ENCODE data around the gene OSMR.
A peak's percentile ranks its signal among the peaks of the same experiment; 100 is the strongest.

OSMR gene

GRCh38 chr5:38871058-38871605 lies 25.3 kb downstream of the OSMR start:
- no peak for DNase-seq (ENCODE audit: low read depth in 2 of 3, low spot score in 2 of 3)

DNA sequence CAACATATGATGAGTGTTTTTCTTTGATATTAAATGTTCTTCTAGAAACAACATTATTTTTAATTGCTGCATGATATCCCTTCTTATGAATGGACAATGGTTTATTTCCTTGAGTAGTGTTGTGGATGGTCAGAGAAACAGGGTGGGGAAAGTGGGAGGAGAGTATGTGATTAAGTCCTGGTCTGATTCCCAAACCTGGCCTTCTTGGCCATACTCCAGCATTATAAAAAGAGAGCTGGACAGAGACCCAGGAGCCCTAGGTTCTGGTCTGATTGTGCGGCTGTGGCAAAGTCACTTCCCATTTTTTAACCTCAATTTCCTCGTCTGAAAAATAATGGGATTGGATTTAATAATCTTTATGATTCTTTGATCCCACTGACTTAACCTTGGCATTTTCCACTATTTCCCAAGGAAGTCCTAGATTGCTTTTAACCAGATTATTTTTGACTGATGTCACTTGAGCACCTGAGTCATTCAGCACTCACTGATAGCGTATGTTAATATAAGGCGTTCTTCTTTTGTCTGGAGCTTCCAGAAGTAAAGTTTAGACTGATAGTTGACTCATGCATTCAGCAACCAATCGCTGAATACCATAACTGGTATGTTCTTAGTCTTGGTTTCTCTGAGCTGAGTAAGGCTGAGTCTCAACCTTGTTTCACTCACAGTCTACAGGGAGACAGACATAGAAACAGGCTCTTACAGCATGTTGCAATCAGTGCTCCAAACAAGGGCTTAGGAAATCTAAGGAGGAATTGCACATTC lies 26.2 kb downstream of the OSMR start:
- DNase-seq (ENCODE audit: low read depth in 2 of 3, low spot score in 2 of 3), result no peak

DNA sequence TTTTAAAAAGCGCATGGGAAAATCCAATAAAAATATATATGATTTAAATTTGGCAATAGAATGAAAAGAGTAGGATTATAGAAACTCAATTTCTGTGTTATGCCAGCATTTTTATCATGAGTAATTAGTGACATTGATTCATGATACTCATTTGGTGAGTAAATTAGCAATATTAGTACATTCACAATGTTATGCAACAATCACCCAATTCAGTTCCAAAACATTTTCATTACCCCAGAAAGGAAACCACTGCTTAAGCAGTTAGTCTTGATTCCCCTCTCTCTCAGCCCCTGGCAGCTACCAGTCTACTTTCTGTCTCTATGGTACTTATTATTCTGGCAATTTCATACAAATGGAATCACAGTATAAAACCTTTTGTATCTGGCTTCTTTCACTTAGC lies 27.0 kb downstream of the OSMR start:
- DNase-seq (ENCODE audit: low read depth in 2 of 3, low spot score in 2 of 3), result no peak

DNA sequence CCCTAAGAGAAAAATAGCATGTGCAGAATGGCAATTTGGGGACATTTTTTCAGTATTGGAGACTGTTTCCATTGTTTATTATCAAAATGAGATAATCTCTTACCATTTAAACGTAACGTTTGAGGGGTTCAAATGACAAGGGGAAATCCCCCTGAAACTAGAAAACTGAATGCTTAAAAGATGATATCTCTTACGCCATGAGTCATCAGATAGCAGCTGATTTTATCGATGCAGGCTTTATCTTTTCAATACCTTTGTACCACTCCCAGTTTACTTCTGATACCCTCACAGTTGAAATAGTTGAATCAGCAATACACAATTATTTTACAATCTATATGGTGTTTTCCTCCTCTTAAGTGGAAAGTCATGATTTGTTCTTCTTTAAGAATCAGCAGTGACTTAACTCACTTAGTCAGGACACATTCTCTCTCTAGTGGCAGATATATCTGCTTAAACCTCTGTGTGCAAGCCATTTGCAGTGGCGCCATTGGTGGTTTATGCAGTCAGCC lies 29.2 kb downstream of the OSMR start:
- DNase-seq (ENCODE audit: low read depth in 2 of 3, low spot score in 2 of 3), result no peak

DNA sequence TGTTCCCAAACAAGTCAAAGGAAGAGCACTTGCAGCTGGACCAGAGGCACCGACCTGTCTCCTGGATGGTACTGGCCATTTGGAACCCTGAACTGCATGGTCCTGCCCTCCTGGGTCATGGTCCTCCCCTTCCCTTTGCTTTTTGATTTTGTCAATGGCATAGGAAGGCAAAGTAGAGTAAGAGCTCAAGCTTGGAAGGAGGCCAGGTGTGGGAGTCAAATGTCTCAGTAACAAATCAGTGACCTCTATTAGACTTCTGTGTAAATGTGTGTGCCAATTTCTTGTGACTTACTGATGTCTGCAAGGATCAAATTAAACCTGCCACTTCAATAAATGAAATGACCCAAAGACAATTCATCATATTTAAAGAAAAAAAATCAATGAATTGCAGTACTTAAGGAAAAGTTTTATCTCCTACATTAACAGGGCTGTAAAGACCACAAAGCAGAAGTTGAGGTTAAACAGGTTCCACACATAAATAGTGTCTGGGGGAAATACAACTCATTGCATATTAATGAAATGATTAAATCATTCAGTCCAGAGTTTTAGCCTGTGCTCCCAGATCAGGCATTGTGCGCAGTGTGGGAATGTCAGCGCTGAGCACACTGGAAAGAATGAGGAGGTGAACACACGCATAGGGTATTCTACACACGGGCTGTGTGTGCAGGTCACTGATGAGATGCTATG lies 32.7 kb downstream of the OSMR start:
- no peak for DNase-seq (ENCODE audit: low read depth in 2 of 3, low spot score in 2 of 3)

- DNase-seq (ENCODE audit: low read depth in 2 of 3, low spot score in 2 of 3), result no peak
These were observed 33.3 kb downstream of the OSMR start for GRCh38 chr5:38879078-38879460.

DNA sequence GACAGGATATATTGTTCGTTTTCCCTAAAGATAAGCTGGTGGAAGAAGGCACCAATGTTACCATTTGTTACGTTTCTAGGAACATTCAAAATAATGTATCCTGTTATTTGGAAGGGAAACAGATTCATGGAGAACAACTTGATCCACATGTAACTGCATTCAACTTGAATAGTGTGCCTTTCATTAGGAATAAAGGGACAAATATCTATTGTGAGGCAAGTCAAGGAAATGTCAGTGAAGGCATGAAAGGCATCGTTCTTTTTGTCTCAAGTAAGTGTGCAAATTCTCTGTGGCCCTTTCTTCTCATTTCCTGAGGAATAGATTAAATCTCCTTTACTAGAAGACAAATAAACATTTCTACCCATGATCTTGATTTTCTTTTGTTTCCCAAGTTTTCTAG lies 38.0 kb downstream of the OSMR start:
- no peak for DNase-seq (ENCODE audit: low read depth in 2 of 3, low spot score in 2 of 3)

DNA sequence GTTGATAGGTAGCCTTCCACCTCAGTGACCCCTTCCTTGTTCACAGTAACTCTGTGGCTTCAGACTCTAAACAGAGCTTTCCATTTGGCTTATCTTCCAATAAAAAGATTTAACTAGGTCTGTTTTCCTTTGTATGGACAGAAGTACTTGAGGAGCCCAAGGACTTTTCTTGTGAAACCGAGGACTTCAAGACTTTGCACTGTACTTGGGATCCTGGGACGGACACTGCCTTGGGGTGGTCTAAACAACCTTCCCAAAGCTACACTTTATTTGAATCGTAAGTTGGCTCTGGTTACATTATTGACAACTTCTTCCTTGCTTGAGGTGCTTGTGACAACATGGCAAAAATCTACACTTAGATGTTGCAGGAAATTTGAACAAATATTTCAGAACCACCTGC lies 39.4 kb downstream of the OSMR start:
- DNase-seq (ENCODE audit: low read depth in 2 of 3, low spot score in 2 of 3), result no peak

DNA sequence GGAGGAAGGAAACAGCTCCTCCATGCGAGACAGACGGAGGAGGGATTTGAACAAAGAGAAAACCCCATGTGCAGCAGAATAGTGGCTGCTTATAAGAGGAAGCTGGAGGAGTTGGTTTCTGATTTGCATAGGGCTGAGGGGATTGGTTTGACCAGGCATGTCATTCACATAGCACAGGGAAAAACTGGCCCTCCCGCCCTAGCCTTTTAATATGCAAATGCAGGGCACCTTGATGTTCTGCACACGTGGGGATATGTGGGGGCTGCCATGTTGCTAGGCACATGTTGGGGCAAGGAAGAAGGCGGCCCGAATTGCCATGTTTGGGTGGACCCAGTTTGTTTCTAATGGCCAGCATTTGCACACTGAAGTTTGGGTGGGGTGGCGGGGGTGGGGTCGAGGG lies 42.2 kb downstream of the OSMR start:
- no peak for DNase-seq (ENCODE audit: low read depth in 2 of 3, low spot score in 2 of 3)

- DNase-seq (ENCODE audit: low read depth in 2 of 3, low spot score in 2 of 3), result no peak
These were observed 43.6 kb downstream of the OSMR start for GRCh38 chr5:38889424-38889823.

GRCh38 chr5:38891563-38891962 lies 45.8 kb downstream of the OSMR start:
- DNase-seq (ENCODE audit: low read depth in 2 of 3, low spot score in 2 of 3), result no peak

DNA sequence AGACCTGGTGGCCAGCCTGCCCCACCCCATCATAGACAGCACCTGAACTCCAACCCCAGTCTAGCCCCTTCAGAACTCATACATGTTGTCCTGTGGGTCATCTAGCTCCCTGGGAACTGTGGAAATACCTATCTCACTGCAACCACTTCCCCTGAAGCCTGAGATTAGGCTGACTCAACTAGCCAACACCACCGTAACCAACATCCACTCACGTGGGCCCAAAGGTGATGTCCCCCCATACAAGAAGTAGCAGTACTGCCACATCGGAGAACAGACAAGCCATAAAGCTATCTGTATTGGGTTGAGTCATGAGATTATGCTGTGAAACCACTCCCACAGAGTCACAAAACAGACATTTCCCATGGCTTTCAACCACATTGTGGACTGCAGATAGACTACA lies 46.6 kb downstream of the OSMR start:
- no peak for DNase-seq (ENCODE audit: low read depth in 2 of 3, low spot score in 2 of 3)

DNA sequence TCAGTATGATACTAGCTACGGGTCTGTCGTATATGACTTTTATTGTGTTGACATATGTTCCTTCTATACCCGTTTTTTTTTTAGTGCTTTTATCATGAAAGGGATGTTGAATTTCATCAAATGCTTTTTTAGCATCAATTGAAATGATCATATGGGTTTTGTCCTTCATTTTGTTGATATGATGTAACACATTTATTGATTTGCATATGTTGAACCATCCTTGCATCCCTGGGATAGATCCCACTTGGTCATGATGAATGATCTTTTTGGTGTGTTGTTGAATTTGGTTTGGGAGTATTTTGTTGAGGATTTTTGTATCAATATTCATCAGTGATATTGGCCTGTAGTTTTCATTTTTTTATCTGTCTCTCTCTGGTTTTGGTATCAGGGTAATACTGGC lies 50.9 kb downstream of the OSMR start:
- no peak for DNase-seq (ENCODE audit: low read depth in 2 of 3, low spot score in 2 of 3)

- no peak for DNase-seq (ENCODE audit: low read depth in 2 of 3, low spot score in 2 of 3)
These were observed 54.1 kb downstream of the OSMR start for GRCh38 chr5:38899936-38900335.

DNA sequence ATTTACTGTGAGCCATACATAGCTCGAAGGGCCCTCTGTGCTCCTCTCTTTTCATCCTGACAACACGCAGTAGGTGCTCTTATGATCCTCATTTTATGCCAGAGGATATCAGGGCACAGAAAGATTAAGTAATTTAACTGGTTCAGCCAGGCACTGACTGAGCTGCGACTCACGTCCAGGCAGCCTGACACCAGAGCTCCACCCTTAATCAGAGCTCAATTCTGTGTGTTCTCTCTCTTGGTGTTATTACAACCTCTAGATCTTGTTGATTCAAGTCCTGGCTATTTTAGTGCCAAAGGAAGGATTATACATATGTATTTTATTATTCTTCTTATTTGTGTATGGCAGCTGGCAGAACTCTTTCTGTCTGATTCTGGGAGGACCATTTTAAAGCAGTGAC lies 59.7 kb downstream of the OSMR start:
- no peak for DNase-seq (ENCODE audit: low read depth in 2 of 3, low spot score in 2 of 3)

GRCh38 chr5:38906503-38906902 lies 60.7 kb downstream of the OSMR start:
- DNase-seq (ENCODE audit: low read depth in 2 of 3, low spot score in 2 of 3), result no peak

- no peak for DNase-seq (ENCODE audit: low read depth in 2 of 3, low spot score in 2 of 3)
These were observed 66.1 kb downstream of the OSMR start for GRCh38 chr5:38911933-38912332.

GRCh38 chr5:38913714-38914113 lies 67.9 kb downstream of the OSMR start:
- no peak for DNase-seq (ENCODE audit: low read depth in 2 of 3, low spot score in 2 of 3)

DNA sequence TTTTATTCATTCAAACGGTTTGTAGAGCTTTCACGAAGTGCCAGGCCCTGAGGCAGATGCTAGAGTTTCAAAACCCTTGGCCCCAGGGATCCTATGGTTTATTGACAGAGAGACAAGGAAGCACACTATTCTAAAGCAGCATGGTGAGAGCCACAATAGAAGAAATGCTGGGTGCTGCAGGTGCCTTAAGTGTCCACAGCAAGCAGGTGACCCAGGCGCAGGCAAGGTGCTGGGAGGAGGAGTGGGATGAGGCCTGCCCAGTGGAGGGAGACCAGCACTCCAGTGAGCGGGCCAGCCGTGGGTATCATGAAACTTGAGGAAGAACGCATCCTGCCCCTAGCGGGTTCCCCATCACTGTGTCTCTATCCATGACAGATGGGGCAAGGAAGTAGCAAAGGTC lies 71.0 kb downstream of the OSMR start:
- DNase-seq (ENCODE audit: low read depth in 2 of 3, low spot score in 2 of 3), result no peak

- DNase-seq (ENCODE audit: low read depth in 2 of 3, low spot score in 2 of 3), result no peak
These were observed 75.4 kb downstream of the OSMR start for GRCh38 chr5:38921174-38921573.

GRCh38 chr5:38922199-38922598 lies 76.4 kb downstream of the OSMR start:
- DNase-seq (ENCODE audit: low read depth in 2 of 3, low spot score in 2 of 3), result peak in 1 of 3 experiments; percentile 14

DNA sequence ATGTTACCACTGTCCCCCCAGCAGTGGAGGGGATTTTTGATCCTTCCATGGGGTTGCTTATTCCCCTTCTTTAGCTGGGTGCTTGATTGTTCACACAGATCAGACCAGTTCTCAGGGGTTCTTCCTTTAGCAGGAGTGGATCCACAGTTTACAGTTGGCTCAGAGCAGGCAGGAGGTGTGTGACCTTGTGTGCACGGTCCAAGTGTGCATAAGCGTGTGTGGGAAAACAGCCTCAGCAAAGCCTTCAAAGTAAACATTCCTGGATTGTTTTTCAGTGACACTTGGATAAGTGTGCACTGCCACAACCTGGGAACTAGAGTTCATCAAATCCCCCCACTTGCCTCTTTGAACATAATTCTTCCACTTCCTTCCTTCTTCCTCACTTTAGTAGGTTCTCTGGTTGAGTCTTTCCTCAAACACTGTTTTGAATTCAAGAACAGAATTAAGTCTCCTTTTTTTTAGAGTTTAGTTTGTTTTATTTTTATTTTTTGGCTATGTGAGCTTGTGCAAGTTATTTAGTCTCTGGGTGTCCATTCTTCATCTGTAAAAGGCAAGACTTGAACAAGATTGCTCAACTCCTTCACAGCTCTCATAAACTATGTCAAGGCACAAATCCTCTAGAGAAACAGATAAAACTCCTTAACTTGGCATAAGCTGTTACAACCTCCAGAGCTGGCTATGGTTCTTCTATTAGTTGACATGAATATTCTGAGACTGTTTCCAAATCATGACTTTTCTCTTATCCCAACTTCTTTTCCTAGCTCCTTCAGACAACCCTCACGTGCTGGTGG lies 78.0 kb downstream of the OSMR start:
- DNase-seq (ENCODE audit: low read depth in 2 of 3, low spot score in 2 of 3), result no peak
